Karpas-422 (cell line): ENCODE data around the gene KIAA0825. TPM values are rescaled to one million over a fixed set of nuclear protein-coding genes. Genes with fewer than 3 reads are reported as not detected.
"Not testable (repeated sequence)": the region's sequence is repeated elsewhere in the genome, so short reads cannot be mapped to it uniquely, and the experiment has no call there.

Experiments used
- DNase-seq: peaks from one replicate; pipeline ENCODE4 v3.0.0-alpha.2; 2015
- H2AFZ ChIP-seq: fragments of 200-600 bp; sonication (generic); 2 replicates; pipeline ENCODE4 v1.6.1; 2014; ENCODE audit warnings: antibody characterized with exemption, low read length, mixed read lengths
- H3K27ac ChIP-seq: fragments of 200-600 bp; sonication (generic); 2 replicates; pipeline ENCODE4 v1.5.1; 2014; ENCODE audit warnings: mild to moderate bottlenecking, low read length, moderate library complexity
- H3K27me3 ChIP-seq: fragments of 200-600 bp; sonication (generic); 2 replicates; pipeline ENCODE4 v1.6.1; 2014; ENCODE audit warnings: low read length, mixed read lengths
- H3K36me3 ChIP-seq: fragments of 200-600 bp; sonication (generic); 2 replicates; pipeline ENCODE4 v1.6.1; 2014; ENCODE audit warnings: low read length, mixed read lengths; ENCODE audit not compliant: insufficient read depth
- H3K4me1 ChIP-seq: fragments of 200-600 bp; sonication (generic); 2 replicates; pipeline ENCODE4 v1.6.1; 2014; ENCODE audit warnings: mild to moderate bottlenecking, low read length, mixed read lengths
- H3K4me2 ChIP-seq: fragments of 200-600 bp; sonication (generic); 2 replicates; pipeline ENCODE4 v1.6.1; 2014; ENCODE audit warnings: low read length, low read depth, mild to moderate bottlenecking; ENCODE audit not compliant: poor library complexity, severe bottlenecking
- H3K4me3 ChIP-seq: fragments of 200-600 bp; sonication (generic); 2 replicates; pipeline ENCODE4 v1.5.1; 2014; ENCODE audit warnings: mild to moderate bottlenecking, antibody characterized with exemption, low read length, mixed read lengths
- H3K79me2 ChIP-seq: fragments of 200-600 bp; sonication (generic); 2 replicates; pipeline ENCODE4 v1.6.1; 2014; ENCODE audit warnings: mild to moderate bottlenecking, low read length, mixed read lengths
- H3K9ac ChIP-seq: fragments of 200-600 bp; sonication (generic); 2 replicates; pipeline ENCODE4 v1.6.0; 2014; ENCODE audit warnings: low read length
- H3K9me2 ChIP-seq: fragments of 200-600 bp; sonication (generic), shearing (Covaris generic); replicated peaks from 2 replicates; pipeline ENCODE4 v1.6.0; 2014; ENCODE audit warnings: mild to moderate bottlenecking, low read length, moderate library complexity; ENCODE audit not compliant: insufficient read depth
- H3K9me3 ChIP-seq: fragments of 300-700, 200-600 bp; sonication (generic); 2 replicates; pipeline ENCODE4 v1.6.1; 2014; ENCODE audit warnings: low read length, mixed read lengths
- H4K20me1 ChIP-seq: fragments of 200-600 bp; sonication (generic); 2 replicates; pipeline ENCODE4 v1.6.1; 2014; ENCODE audit warnings: mild to moderate bottlenecking, antibody characterized with exemption, low read length, low read depth; ENCODE audit not compliant: insufficient read depth
- total RNA-seq: library from RNA; depleted of rRNA; stranded (reverse); fragments of >200 nt; shearing (Covaris generic); gene quantifications from 2 replicates; pipeline ENCODE4 v1.2.3, GENCODE V29; 2014; ENCODE audit warnings: low replicate concordance

KIAA0825 gene
- total RNA-seq, 1 experiment from 2014 or later = 2.0 TPM

- Histone ChIP-seq H4K20me1 (no peaks in the 10 kb centered on the region), H3K27me3 (no peaks in the 10 kb centered on the region), H3K9me3 (no peaks in the 10 kb centered on the region), H3K36me3 (no peaks in the 10 kb centered on the region), H3K9ac (no peak overlapping the region), H3K4me3 (no peak overlapping the region), H3K4me2 (no peak overlapping the region), H2AFZ (no peak overlapping the region), H3K27ac (no peak overlapping the region), H3K4me1 (no peaks in the 10 kb centered on the region), H3K9me2 (no peaks in the 10 kb centered on the region), H3K79me2 (no peaks in the 10 kb centered on the region)
- no peak for DNase-seq
These were observed 251.6 kb downstream of the KIAA0825 start for GRCh38 chr5:94366811-94367210.

- H3K4me3 ChIP-seq = no peak overlapping the region
- no peak for DNase-seq
- no peaks in the 10 kb centered on the region for H3K4me1 ChIP-seq
- no peak overlapping the region for H3K9ac ChIP-seq
- no peaks in the 10 kb centered on the region for H3K27me3 ChIP-seq
- no peak overlapping the region for H3K4me2 ChIP-seq
- H3K27ac ChIP-seq = no peak overlapping the region
- H3K9me3 ChIP-seq = no peaks in the 10 kb centered on the region
- H3K9me2 ChIP-seq = no peaks in the 10 kb centered on the region
- H3K79me2 ChIP-seq = no peaks in the 10 kb centered on the region
- H2AFZ ChIP-seq = no peak overlapping the region
- H3K36me3 ChIP-seq = no peaks in the 10 kb centered on the region
- H4K20me1 ChIP-seq = no peaks in the 10 kb centered on the region
These were observed 255.5 kb downstream of the KIAA0825 start for GRCh38 chr5:94362857-94363256.

- no peaks in the 10 kb centered on the region for H3K4me1 ChIP-seq
- H3K27me3 ChIP-seq = no peaks in the 10 kb centered on the region
- DNase-seq = no peak
- no peak overlapping the region for H3K27ac ChIP-seq
- no peaks in the 10 kb centered on the region for H3K9me2 ChIP-seq
- H3K36me3 ChIP-seq = no peaks in the 10 kb centered on the region
- H3K4me3 ChIP-seq = no peak overlapping the region
- no peak overlapping the region for H3K4me2 ChIP-seq
- H3K9ac ChIP-seq = no peak overlapping the region
- H2AFZ ChIP-seq = no peak overlapping the region
- no peaks in the 10 kb centered on the region for H4K20me1 ChIP-seq
- H3K9me3 ChIP-seq = no peaks in the 10 kb centered on the region
- H3K79me2 ChIP-seq = no peaks in the 10 kb centered on the region
These were observed 256.3 kb downstream of the KIAA0825 start for GRCh38 chr5:94361832-94362796.

GRCh38 chr5:94361161-94361560 lies 257.2 kb downstream of the KIAA0825 start:
- H3K27me3 ChIP-seq = no peaks in the 10 kb centered on the region
- no peak for DNase-seq
- H3K27ac ChIP-seq = no peak overlapping the region
- no peaks in the 10 kb centered on the region for H3K4me1 ChIP-seq
- no peak overlapping the region for H3K9ac ChIP-seq
- no peaks in the 10 kb centered on the region for H4K20me1 ChIP-seq
- no peak overlapping the region for H3K4me2 ChIP-seq
- no peaks in the 10 kb centered on the region for H3K79me2 ChIP-seq
- H3K9me3 ChIP-seq = no peaks in the 10 kb centered on the region
- no peak overlapping the region for H3K4me3 ChIP-seq
- H2AFZ ChIP-seq = no peak overlapping the region
- no peaks in the 10 kb centered on the region for H3K9me2 ChIP-seq
- H3K36me3 ChIP-seq = no peaks in the 10 kb centered on the region

GRCh38 chr5:94360382-94361130 lies 257.8 kb downstream of the KIAA0825 start:
- Histone ChIP-seq H3K4me1 (no peaks in the 10 kb centered on the region), H3K9me3 (no peaks in the 10 kb centered on the region), H3K9ac (no peak overlapping the region), H3K79me2 (no peaks in the 10 kb centered on the region), H3K36me3 (no peaks in the 10 kb centered on the region), H3K27me3 (no peaks in the 10 kb centered on the region), H4K20me1 (no peaks in the 10 kb centered on the region), H3K9me2 (no peaks in the 10 kb centered on the region), H2AFZ (no peak overlapping the region), H3K27ac (no peak overlapping the region), H3K4me2 (no peak overlapping the region), H3K4me3 (no peak overlapping the region)
- no peak for DNase-seq

- H3K27ac ChIP-seq = no peak overlapping the region
- H2AFZ ChIP-seq = no peak overlapping the region
- no peaks in the 10 kb centered on the region for H3K4me1 ChIP-seq
- no peaks in the 10 kb centered on the region for H4K20me1 ChIP-seq
- H3K79me2 ChIP-seq = no peaks in the 10 kb centered on the region
- H3K27me3 ChIP-seq = no peaks in the 10 kb centered on the region
- DNase-seq = no peak
- H3K4me3 ChIP-seq = no peak overlapping the region
- H3K9me3 ChIP-seq = no peaks in the 10 kb centered on the region
- H3K9ac ChIP-seq = no peak overlapping the region
- H3K36me3 ChIP-seq = no peaks in the 10 kb centered on the region
- H3K9me2 ChIP-seq = no peaks in the 10 kb centered on the region
- no peak overlapping the region for H3K4me2 ChIP-seq
These were observed 258.5 kb downstream of the KIAA0825 start for GRCh38 chr5:94359880-94360279.

- H3K4me2 ChIP-seq = no peak overlapping the region
- H3K4me3 ChIP-seq = no peak overlapping the region
- no peak overlapping the region for H3K27ac ChIP-seq
- H3K9ac ChIP-seq = no peak overlapping the region
- no peaks in the 10 kb centered on the region for H4K20me1 ChIP-seq
- H3K36me3 ChIP-seq = no peaks in the 10 kb centered on the region
- no peak overlapping the region for H2AFZ ChIP-seq
- no peak for DNase-seq
- H3K4me1 ChIP-seq = no peaks in the 10 kb centered on the region
- no peaks in the 10 kb centered on the region for H3K27me3 ChIP-seq
- no peaks in the 10 kb centered on the region for H3K9me3 ChIP-seq
- H3K9me2 ChIP-seq = no peaks in the 10 kb centered on the region
- no peaks in the 10 kb centered on the region for H3K79me2 ChIP-seq
These were observed 262.6 kb downstream of the KIAA0825 start for GRCh38 chr5:94355811-94356210.

GRCh38 chr5:94354837-94355485 lies 263.4 kb downstream of the KIAA0825 start:
- H3K36me3 ChIP-seq, H3K4me3 ChIP-seq, H3K27ac ChIP-seq, H3K27me3 ChIP-seq, DNase-seq, H3K9me2 ChIP-seq, H2AFZ ChIP-seq, H3K4me1 ChIP-seq, H3K9me3 ChIP-seq, H3K9ac ChIP-seq, H3K4me2 ChIP-seq, H4K20me1 ChIP-seq, H3K79me2 ChIP-seq: not testable (repeated sequence)
